Anterior cingulate cortex (tissue), 58 donors: ENCODE data around the gene SMPD1.

Experiments used
- DNase-seq, 58 donors: peaks; one replicate each; lab custom pipeline; 2025; lab: John Stamatoyannopoulos, UW

The SMPD1 gene

DNA sequence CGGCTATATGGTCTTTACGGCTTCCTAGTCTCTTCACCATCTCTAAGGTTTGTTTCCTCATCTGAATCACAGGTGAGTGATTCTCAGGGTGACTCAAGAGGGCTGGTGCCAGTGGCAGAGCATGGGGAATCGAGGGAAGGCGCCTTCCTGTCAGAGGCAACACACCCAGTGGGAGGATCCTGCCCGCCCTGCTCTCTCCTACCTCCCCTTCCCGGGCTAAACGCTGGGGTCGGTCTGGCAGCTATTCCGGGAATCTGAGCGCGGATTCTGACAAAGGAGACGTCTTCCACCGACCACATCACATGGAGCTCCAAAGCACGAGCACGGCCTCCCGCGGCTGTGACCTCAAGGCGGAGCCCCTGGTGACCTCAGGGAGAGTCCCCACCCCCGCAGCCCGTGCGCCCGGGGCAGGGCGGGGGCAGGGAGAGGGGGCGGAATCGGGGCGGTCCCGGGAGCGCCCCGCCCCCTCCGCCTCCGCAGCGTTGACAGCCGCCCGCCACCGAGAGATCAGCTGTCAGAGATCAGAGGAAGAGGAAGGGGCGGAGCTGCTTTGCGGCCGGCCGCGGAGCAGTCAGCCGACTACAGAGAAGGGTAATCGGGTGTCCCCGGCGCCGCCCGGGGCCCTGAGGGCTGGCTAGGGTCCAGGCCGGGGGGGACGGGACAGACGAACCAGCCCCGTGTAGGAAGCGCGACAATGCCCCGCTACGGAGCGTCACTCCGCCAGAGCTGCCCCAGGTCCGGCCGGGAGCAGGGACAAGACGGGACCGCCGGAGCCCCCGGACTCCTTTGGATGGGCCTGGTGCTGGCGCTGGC lies at the start of gene SMPD1:
TSS of gene SMPD1 (plus strand) at position 570 of the 813 bp plus-strand sequence. CDS start at position 695, 125 bp downstream.
- peak; percentile 46 to 98 (median 90) for DNase-seq

DNA sequence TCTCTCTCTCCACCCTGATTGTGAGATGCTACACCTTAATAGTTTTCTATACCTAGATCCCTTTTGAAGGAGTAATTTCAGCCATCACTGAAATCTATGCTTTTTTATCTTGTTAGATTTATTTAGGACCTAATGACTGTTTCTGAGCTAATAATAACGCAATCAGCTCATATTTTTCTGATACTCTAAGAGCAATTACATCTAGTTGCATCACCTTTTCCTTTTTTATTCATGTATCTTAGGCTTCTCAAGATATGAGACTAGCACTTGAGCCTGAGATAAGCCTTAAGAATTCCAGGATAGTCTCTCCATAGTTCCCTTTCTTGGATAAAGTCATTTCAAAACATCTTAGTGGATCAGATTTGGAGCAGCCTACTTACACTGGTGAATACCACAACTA lies 44.9 kb upstream of the SMPD1 start:
- no peak for DNase-seq

GRCh38 chr11:6350043-6350442 lies 40.2 kb upstream of the SMPD1 start:
- DNase-seq, result no peak

GRCh38 chr11:6350486-6350885 lies 39.8 kb upstream of the SMPD1 start:
- DNase-seq, result peak in 1 of 58 donors; percentile 2

DNA sequence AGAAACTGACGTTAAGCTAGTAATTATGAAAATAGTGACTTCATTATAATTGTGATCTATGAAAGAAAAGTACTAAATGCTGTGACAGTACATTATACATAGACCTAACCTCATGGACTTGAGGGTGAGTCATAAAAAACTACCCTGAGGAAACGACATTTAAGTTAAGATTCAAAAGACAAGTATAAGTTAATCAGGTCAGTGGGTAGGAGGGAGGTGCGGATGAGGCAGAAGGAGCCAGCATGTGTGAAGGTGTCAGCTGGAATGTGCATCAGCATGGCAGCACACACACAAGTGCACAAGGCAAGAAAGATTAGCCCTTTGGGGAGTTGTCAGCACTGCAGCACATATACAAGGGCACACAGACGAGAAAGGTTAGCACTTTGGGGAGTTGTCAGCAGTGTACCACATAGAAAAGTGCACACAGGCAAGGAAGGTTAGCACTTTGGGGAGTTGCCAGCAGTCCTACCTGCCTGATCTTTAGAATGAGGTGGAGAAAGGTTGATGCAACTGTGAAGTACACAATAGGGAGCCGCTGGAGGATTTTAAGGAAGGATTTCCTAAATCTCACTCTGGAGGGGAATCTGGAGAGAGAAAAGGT lies 38.4 kb upstream of the SMPD1 start:
- DNase-seq, result peak in 1 of 58 donors; percentile 4

- DNase-seq, result peak in 22 of 58 donors; percentile 2 to 40 (median 10)
These were observed 36.8 kb upstream of the SMPD1 start for GRCh38 chr11:6353367-6353987.

GRCh38 chr11:6354651-6355485 lies 35.4 kb upstream of the SMPD1 start:
- DNase-seq, result no peak

DNA sequence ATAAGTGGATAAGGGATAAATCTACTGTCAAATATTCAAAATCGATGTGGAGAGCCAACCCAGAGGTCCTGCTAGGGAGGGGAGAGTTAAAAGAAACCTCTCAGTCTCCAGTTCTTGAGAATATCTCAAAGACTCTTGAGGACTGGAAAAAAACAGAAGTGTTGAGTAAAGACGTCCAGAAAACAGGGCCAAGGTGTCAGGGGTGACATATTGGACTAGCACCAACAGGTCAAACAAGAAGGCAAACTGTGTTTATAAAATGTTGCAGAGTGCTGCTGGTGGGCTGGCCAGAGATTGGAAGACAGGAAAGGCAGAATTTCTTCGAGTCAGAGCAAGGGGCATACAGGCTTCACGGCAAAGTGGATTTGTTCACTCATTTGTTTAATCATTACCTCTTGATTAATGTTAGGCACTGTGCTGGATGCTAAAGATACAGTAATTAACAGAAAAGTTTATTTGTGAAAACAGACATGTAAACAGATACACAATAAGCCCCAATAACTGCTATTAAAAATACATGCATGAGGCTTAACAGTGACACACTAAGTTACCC lies 33.7 kb upstream of the SMPD1 start:
- no peak for DNase-seq

DNA sequence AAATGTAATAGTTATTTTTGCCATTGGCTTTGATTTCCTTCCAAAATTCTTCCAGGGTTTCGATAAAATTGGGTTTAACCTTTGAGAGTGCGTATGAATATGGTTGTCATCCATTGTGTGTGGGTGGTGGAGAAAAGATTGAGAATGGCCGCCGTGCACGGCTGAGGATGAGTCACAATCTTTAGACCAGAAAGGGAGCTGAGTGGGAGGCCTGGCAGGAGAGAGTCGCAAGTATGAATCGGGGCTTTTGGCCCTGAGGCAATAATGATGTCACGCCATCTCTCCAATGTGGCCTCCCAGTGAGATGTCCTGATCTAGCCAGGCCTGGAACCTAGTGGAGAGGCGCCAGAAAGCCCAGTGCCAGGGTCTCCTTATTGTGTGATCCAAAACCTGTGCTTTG lies 33.1 kb upstream of the SMPD1 start:
- DNase-seq, result peak in 40 of 58 donors; percentile 3 to 74 (median 34)

DNA sequence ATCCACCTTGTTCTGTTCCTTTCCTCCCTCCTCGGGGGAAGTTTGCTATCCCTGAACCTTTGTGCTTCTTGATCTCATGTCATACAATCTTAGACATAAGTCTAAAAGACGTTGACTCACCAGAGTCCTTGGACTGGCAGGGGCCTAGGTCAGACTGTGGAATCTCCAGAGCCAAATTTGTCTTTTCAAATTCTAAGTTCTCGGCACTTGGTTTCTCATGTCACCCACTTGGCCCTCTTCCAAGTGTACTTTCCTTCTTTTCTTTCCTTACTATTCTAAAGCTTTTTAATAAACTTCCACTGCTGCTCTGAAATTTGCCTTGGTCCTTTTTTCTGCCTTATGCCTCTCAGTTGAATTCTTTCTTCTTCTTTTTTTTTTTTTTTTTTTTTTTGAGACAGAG lies 30.1 kb upstream of the SMPD1 start:
- DNase-seq, result no peak

GRCh38 chr11:6362185-6362872 lies 27.9 kb upstream of the SMPD1 start:
- no peak for DNase-seq

GRCh38 chr11:6362873-6363678 lies 27.2 kb upstream of the SMPD1 start:
- peak in 53 of 58 donors; percentile 4 to 88 (median 51) for DNase-seq

- DNase-seq, result no peak
These were observed 24.6 kb upstream of the SMPD1 start for GRCh38 chr11:6365659-6366058.

DNA sequence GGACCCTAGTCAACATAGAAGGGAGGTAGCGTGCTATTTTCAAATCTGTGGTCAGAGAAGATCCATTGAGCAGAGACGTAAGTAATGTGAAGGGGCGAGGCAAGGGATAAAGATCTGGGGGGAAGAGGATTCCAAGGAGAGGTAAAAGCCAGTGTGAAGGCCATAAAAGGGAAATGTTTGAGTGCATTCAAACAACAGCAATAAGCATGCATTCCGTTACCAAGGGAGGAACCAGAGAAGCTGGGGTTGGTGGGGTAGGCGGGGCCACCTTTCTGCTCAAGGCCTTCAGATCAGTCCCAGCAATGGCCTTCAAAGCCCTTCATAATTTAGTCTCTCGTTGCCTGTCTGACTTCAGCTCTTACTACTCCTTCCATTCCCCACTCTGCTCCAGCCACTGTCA lies 18.4 kb upstream of the SMPD1 start:
- DNase-seq, result no peak

DNA sequence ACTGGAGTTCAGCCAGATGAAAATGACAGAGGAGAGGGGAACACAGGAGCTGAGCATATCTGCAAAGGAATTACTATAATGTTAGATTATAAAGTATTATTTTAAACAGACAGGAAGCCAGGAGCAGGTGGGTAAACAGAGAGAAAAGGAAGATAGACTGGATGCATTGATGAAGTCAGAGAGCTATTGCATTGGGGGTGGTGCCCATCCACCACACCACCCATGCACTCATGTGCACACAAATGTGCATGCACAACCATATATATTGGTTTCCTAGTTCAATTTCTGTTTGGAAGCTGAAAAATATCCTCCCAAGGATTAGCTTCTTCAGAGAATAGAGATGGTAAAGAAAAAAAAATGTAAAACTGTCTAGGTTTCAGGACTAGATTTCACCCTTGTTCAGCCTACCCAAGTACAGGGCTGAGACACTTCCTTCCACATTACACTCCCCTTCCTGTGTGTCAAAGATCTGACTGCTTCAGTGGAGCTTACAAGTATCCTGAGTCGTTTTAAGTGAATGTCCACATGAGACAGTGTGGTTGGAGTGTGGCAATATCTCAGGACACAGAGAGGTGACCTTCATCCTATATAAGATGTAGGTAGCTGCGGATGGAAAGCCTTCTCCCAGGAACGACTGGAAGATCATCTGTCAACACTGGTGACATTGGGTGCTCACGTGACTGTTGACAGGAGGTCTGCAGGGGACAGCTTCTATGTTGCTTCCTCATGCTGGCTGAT lies 12.2 kb upstream of the SMPD1 start:
- no peak for DNase-seq

DNA sequence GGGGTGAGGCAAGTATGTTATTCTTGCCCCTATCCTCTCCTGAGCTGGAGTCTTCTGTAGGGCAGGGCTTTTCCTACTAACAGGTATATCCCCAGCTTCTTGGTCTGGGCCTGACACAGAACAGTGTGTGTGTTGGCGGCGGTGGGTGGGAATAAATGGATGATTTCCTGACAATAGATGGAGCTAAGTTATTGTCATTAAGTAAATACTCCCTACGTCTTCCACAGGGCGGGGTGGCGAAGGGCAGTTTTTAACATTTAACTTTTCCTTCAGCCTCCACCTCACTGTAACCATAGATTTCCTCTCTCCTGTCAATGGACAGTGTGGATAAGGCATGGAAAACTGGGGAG lies 11.7 kb upstream of the SMPD1 start:
- DNase-seq, result no peak

- DNase-seq, result no peak
These were observed 5.1 kb upstream of the SMPD1 start for GRCh38 chr11:6385046-6385777.
